Activated CD4-positive, alpha-beta T cell treated with anti-CD3 and anti-CD28 coated beads for 48 hours (primary cell): ENCODE data around the gene CHCHD3.
A peak's percentile ranks its signal among the peaks of the same experiment; 100 is the strongest.
"Not testable (repeated sequence)": the region's sequence is repeated elsewhere in the genome, so short reads cannot be mapped to it uniquely, and the experiment has no call there.

Experiments used
- DNase-seq: peaks from one replicate; pipeline ENCODE4 v3.0.0-alpha.2; 2020

CHCHD3 gene

GRCh38 chr7:132897093-132897687 is 184.7 kb downstream of the CHCHD3 start:
- no peak for DNase-seq

GRCh38 chr7:132895231-132895630 is 186.7 kb downstream of the CHCHD3 start:
- no peak for DNase-seq

- DNase-seq = no peak
These were observed 188.3 kb downstream of the CHCHD3 start for GRCh38 chr7:132893560-132893959.

GRCh38 chr7:132892744-132893143 is 189.1 kb downstream of the CHCHD3 start:
- DNase-seq = not testable (repeated sequence)

- DNase-seq = no peak
These were observed 190.3 kb downstream of the CHCHD3 start for GRCh38 chr7:132891554-132891953.

DNA sequence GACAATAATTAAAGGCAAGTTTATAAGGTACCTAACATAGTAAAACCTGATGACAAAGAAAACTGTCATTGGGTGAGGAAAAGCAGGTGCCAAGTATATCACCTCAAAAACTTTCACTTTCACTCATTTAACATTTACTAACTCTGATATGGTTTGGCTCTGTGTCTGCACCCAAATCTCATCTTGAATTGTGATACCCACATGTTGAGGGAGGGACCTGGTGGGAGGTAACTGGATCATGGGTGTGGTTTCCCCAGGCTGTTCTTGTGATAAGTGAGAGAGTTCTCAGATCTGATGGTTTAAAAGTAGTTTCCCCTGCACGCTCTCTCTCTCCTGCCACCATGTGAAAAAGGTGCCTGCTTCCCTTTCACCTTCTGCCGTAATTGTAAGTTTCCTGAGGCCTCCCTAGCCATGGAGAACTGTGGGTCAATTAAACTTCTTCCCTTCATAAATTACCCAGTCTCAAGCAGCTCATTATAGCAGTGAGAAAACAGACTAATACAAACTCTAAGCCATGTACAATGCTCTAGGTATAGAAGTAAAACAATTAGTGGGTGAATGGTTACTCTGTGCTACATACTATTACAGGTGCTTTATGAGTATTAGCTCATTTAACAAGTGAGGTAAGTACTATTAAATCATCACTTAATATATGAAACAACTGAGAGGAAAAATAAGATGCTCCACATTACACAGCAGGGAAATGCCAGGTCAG is 199.0 kb downstream of the CHCHD3 start:
- DNase-seq = peak; percentile 49

- DNase-seq = no peak
These were observed 200.6 kb downstream of the CHCHD3 start for GRCh38 chr7:132881317-132881716.

DNA sequence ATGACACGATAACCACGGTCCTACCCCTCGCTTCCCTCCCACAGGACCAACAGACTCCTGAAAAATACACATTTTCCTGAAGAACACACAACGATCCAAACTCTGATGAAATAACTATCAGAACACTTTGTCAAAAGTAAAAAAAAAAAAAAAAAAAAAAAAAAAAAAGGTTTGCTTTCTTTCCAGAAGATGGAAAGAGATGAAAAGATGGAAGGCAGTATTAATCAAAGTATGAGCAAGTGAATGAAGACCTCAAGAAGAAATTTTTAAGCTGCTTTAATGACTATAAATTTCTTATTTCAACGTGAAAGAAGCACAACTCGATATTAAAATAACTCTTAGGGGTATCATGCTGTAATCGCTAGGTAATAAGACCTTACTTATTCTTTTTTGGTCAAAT is 202.3 kb downstream of the CHCHD3 start:
- no peak for DNase-seq

- no peak for DNase-seq
These were observed 203.5 kb downstream of the CHCHD3 start for GRCh38 chr7:132878204-132878919.

GRCh38 chr7:132877573-132877972 is 204.3 kb downstream of the CHCHD3 start:
- DNase-seq = no peak

GRCh38 chr7:132876576-132876975 is 205.3 kb downstream of the CHCHD3 start:
- no peak for DNase-seq

- DNase-seq = no peak
These were observed 209.9 kb downstream of the CHCHD3 start for GRCh38 chr7:132872034-132872433.

- no peak for DNase-seq
These were observed 210.5 kb downstream of the CHCHD3 start for GRCh38 chr7:132871419-132871818.

DNA sequence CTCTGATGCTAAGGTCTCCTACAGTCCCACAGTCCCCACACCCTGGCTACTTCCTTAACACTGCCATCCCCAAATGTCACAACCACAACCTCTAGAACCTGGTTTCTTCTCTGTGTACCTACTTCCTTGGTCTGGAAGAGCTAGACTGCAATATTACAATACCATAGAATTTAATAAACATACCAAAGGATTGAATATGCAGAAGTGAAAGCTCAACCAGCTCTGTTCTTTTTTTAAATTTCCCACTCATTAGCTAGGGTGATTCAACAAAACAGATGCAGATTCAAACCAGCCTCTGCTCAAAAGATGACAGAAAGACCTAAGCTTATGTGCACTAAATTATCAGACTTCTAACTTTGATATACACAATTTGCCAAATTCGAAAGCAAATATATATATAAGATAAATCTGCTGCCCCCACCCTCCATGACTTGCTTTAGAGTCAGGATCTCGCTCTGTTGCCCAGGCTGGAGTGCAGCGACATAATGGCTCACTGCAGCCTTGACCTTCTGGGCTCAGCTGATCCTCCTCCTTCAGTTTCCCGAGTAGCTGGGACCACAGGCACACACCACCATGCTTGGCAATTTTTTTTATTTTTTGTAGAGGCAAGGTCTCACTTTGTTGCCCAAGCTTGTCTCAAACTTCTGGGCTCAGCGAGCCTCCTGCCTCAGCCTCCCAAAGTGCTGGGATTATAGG is 212.6 kb downstream of the CHCHD3 start:
- DNase-seq = no peak

DNA sequence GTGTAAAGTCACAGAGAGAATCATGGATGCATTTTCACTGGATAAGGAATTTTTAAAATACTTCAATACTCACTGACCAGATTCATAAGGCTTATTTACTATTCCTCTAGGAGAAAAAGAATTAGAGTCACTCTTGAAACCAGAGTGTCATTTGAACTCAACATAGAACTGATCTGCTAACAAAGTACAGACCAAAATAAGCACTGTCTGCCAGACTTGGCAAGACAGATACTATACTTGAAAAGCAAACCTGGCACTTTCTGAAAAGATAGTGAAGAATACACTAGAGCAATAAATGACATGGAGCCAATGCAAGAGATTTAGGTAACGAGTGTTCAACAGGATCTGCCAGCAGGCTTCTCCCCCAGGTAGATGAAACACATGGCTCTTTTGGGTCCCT is 215.3 kb downstream of the CHCHD3 start:
- no peak for DNase-seq

GRCh38 chr7:132866144-132866531 is 215.8 kb downstream of the CHCHD3 start:
- no peak for DNase-seq

DNA sequence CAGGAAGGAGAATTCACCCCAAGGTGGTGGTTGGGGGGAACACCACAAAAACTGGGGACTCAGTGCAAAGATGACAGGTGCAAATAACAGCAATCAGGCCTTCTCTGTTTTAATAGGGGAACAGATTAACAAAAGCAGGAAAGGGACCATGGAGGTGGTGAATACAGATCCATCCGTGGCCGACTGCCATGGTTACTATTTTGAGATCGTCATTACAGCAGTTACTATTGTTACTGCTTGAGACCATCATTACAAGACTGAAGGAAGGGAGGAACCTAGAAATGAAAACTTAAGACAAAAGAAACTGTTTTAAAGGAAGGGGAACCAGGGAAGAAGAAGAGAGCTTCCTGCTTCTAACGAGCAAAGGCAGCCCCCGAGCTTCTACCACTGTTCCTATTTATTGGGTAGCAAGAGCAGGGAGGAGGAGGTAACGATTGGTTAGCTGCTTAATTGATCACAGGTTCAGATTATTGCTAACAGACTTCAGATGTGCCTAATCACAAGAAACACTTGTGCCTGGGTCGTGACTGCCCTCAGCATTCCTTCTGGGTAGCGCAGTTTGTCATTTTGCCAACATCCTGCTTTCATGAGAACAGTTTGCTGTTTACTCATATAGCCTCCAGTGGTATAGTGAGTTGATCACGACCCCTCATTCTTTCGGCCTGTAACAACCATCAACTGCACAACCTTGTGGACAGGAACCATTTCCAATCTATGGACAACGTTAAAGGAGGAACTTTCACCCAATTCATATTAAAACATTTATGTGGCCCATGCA is 216.3 kb downstream of the CHCHD3 start:
- DNase-seq = no peak

DNA sequence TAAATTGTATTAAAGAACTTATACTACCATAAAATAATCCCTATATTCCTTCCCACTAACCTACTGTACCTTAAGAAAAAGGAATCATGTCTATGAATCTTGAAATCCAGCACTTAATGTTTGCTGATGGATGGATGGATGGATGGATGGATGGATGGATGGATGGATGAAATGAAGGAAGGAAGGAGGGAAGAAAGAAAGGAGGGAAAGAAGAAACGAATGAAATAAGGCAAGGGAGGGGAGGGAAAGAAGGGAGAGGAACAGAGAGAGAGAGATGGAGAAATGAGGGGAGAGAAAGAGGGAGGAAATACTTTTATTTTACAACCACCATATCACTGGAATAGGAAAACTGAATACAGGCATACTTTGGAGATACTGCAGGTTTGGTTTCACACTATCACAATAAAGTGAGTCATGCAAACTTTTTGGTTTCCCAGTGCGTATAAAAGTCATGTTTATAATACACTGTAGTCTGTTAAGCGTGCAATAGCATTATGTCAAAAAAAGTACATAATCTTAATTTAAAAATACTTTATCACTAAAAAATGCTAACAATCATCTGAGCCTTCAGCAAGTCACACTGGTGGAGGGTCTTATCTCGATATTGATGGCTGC is 219.8 kb downstream of the CHCHD3 start:
- no peak for DNase-seq

GRCh38 chr7:132861424-132861823 is 220.5 kb downstream of the CHCHD3 start:
- no peak for DNase-seq

GRCh38 chr7:132859199-132859598 is 222.7 kb downstream of the CHCHD3 start:
- DNase-seq = no peak

GRCh38 chr7:132858760-132859159 is 223.1 kb downstream of the CHCHD3 start:
- no peak for DNase-seq

DNA sequence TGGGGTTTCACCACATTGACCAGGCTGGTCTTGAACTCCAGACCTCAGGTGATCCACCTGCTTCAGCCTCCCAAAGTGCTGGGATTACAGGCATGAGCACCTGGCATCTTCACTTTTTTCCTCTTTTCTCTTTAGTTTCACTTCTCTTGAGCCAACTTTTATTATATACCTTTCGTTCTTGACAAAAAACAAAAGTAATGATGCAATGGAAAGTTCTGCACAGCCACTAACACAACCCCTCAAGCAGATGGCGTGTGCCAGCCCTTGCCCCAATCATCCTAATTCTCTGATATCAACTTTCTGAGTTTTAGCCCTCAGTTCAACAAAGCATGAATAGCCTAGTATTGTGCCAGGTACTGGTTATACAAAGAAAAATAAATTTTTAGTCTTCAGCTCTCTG is 223.6 kb downstream of the CHCHD3 start:
- no peak for DNase-seq
